Suprapubic skin (tissue), 4 donors: ENCODE results near the gene YARS1. TPM values are rescaled to one million over a fixed set of nuclear protein-coding genes. Genes with fewer than 3 reads are reported as not detected.

Experiments
- DNase-seq, 2 donors: peaks; one replicate each; pipeline ENCODE4 v3.0.0-alpha.2; 2019; ENCODE audit warnings: low spot score in 2 of 2
- H3K27ac ChIP-seq: fragments of 200-600 bp; sonication (generic); one replicate; pipeline ENCODE4 v1.5.1; 2019
- H3K27me3 ChIP-seq: fragments of 200-600 bp; sonication (generic); one replicate; pipeline ENCODE4 v1.5.1; 2019
- H3K36me3 ChIP-seq: fragments of 200-600 bp; sonication (generic); one replicate; pipeline ENCODE4 v1.5.1; 2019
- H3K4me1 ChIP-seq: fragments of 200-600 bp; sonication (generic); one replicate; pipeline ENCODE4 v1.5.1; 2019
- H3K4me3 ChIP-seq: fragments of 200-600 bp; sonication (generic); one replicate; pipeline ENCODE4 v1.5.1; 2019; ENCODE audit warnings: mild to moderate bottlenecking
- H3K9me3 ChIP-seq: fragments of 200-600 bp; sonication (generic); one replicate; pipeline ENCODE4 v1.5.1; 2019
- CTCF ChIP-seq, 2 donors: fragments of 200-600 bp in 1 of 2; fragments of 450-650 bp in 1 of 2; sonication (generic) in 1 of 2; IDR thresholded peaks; one replicate each; pipeline ENCODE4 v1.5.1; 2016 to 2019; ENCODE audit warnings: antibody characterized with exemption in 2 of 2, mild to moderate bottlenecking in 1 of 2, moderate library complexity in 1 of 2
- EP300 ChIP-seq: sonication (generic); formaldehyde crosslinking; IDR thresholded peaks from one replicate; pipeline ENCODE4 v1.6.1; 2017; ENCODE audit warnings: antibody characterized with exemption
- POLR2A ChIP-seq, 2 donors: fragments of 450-650 bp; IDR thresholded peaks; one replicate each; pipeline ENCODE4 v1.6.1; 2017; ENCODE audit warnings: antibody characterized with exemption in 2 of 2, mild to moderate bottlenecking in 2 of 2, moderate library complexity in 2 of 2
- POLR2AphosphoS5 ChIP-seq, 3 donors: sonication (generic); formaldehyde crosslinking; IDR thresholded peaks; one replicate each; pipeline ENCODE4 v1.6.1; 2017; ENCODE audit warnings: antibody characterized with exemption in 3 of 3
- WGBS: methylation state at CpG from one replicate; pipeline ENCODE4 v1.1.5; 2018; 5-methylcytosine and 5-hydroxymethylcytosine counted together
- total RNA-seq, 4 donors: library from RNA; depleted of rRNA; stranded (reverse); fragments of >200 nt; gene quantifications; one replicate each; pipeline ENCODE4 v1.1.0, GENCODE V29; 2016

YARS1 gene
- total RNA-seq, 4 donors from 2014 or later, result 47.1 to 68.1 (median 50.7) TPM

DNA sequence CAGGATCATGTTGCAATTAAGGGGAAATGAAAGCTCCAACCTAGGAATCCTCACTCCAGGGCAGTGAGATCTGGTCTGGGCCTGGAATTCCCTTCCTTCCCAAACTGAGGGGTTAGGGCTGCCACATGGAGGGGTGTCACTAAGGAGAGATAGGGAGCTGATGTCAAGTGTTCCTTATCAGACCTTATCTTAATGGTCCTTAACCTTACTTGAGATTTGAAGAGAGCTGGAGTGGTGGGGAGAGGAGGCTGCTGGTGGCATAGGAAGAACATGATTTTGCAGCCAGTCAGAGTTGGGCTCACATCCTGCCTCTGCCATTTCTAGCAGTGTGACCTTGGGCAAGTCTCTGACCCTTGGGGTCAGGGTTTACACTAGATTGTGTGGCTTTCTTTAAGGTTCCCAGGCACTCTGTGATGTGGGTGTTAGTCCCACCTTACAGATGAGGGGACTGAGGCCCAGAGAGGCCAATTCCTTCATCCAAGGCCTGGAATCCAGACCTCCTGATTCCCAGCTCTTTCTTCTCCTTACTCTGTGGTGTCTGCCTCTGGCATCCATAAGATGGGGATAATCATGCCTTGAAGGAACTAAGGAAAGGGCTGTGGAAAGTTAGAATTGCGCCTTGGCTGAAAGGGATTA is 58.2 kb downstream of the YARS1 start:
- H3K4me3 ChIP-seq, result peak overlapping the region; percentile 28
- H3K36me3 ChIP-seq, result no peaks in the 10 kb centered on the region
- no peaks in the 10 kb centered on the region for H3K27me3 ChIP-seq
- TF ChIP-seq POLR2AphosphoS5 (IDR thresholded peaks at IDR 0.05) (no peak), EP300 (no peak), POLR2A (IDR thresholded peaks at IDR 0.05) (no peak), CTCF (IDR thresholded peaks at IDR 0.05) (no peak)
- DNase-seq, result no peak
- peak overlapping the region; percentile 96 for H3K27ac ChIP-seq
- H3K4me1 ChIP-seq, result peaks cover 88% of the 10 kb centered on the region
- 47% methylated on average over 1 of the region's 1 CpG for WGBS
- no peaks in the 10 kb centered on the region for H3K9me3 ChIP-seq

DNA sequence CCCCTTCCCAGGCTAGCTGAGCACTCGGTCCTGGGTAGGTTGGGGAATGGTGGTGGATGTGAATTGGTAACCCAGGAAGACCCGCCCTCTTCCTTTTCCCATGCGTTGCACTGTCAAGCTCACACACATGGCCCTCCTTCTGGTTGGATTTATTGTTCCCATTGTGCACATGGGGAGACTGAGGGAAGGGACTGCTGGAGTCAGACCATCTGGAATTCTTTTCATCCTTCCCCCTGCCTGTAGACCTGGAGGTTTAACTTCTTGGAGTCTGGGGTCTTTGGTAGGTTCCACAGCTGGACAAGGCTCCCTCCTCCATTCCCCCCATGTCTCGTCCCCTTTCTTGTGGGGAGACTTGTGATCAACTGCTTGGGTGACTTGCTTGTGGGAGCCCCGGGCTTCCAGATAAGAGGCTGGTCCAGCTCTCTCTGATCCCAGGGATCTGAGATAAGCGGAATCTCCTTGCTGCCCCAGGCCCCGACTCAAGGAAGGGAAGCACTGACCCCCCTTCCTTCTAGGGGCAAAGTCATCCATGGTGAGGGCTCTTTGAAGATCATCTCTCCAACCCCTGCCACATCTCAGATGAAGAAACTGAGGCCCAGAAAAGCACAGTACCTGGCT is 58.9 kb downstream of the YARS1 start:
- no peaks in the 10 kb centered on the region for H3K9me3 ChIP-seq
- no peak for DNase-seq
- H3K4me3 ChIP-seq, result no peak overlapping the region
- TF ChIP-seq EP300 (no peak), POLR2AphosphoS5 (IDR thresholded peaks at IDR 0.05) (no peak), POLR2A (IDR thresholded peaks at IDR 0.05) (no peak), CTCF (IDR thresholded peaks at IDR 0.05) (no peak)
- peak overlapping the region; percentile 96 for H3K27ac ChIP-seq
- no peaks in the 10 kb centered on the region for H3K36me3 ChIP-seq
- 63% methylated on average over 7 of the region's 7 CpGs for WGBS
- H3K4me1 ChIP-seq, result peaks cover 87% of the 10 kb centered on the region
- H3K27me3 ChIP-seq, result no peaks in the 10 kb centered on the region

DNA sequence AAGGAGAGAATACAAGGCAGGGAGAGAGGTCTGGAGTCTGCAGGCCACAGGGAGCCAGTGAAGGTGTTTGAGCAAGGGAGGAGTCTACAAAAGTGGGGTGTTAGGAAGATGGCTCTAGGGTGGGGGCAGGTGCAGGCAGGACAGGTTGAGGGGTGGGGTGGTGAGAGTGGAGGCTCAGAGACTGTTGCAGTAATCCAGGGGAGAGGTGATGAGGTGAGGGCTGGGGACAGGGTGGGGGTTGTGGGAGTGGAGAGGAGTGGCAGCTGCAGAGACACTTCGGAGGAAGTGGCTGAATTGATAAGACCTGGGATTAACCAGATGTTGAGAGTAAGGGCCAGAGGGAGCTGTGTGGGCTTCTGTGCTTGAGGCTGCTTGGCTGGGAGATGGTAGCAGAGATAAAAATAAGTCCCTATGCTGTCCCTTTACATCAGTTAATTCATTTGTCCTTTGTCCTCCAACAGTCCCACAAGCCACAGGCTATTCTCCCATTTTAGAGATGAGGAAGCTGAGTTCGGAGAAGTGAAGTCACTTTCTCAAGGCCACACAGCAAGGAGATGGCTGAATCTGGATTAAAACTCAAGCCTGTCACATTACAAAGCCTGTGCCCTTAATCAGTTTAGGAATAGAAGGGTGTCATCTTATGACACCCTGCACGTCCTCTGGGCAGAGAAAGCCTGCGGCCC is 59.8 kb downstream of the YARS1 start:
- Histone ChIP-seq H3K27ac (peak overlapping the region; percentile 96), H3K36me3 (no peaks in the 10 kb centered on the region), H3K27me3 (no peaks in the 10 kb centered on the region), H3K4me1 (peaks cover 84% of the 10 kb centered on the region), H3K4me3 (peak overlapping the region; percentile 0), H3K9me3 (no peaks in the 10 kb centered on the region)
- DNase-seq, result no peak
- WGBS, result 50% methylated on average over 4 of the region's 4 CpGs
- no peak for TF ChIP-seq EP300
- no peak for TF ChIP-seq CTCF (IDR thresholded peaks at IDR 0.05)
- no peak for TF ChIP-seq POLR2AphosphoS5 (IDR thresholded peaks at IDR 0.05)
- TF ChIP-seq POLR2A (IDR thresholded peaks at IDR 0.05), result no peak

DNA sequence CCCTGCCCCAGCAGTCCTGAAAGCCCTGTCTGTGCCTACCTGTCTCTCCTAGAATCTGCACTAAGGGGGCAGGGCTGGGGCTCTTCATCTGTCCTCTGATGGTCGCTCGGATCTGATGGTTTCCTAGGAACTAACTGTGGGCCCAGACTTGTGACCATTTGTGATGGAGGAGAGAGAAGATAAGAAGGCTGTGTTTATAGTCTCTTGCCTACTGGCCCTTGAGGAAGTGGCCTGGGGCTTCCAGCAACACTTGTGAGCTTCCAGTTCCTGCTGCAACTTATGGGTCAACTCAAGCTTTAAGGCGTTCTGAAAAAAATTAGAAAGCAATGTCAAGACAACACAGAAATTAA is 61.4 kb downstream of the YARS1 start:
- 30% methylated on average over 3 of the region's 3 CpGs for WGBS
- no peaks in the 10 kb centered on the region for H3K27me3 ChIP-seq
- peaks cover 77% of the 10 kb centered on the region for H3K4me1 ChIP-seq
- peak overlapping the region; percentile 96 for H3K27ac ChIP-seq
- H3K9me3 ChIP-seq, result no peaks in the 10 kb centered on the region
- TF ChIP-seq POLR2A (IDR thresholded peaks at IDR 0.05), result no peak
- TF ChIP-seq CTCF (IDR thresholded peaks at IDR 0.05), result no peak
- TF ChIP-seq EP300, result no peak
- peak overlapping the region; percentile 80 for H3K4me3 ChIP-seq
- DNase-seq, result no peak
- no peaks in the 10 kb centered on the region for H3K36me3 ChIP-seq

GRCh38 chr1:32755098-32755809 is 61.9 kb downstream of the YARS1 start:
- Histone ChIP-seq H3K4me3 (peak overlapping the region; percentile 80), H3K27me3 (no peaks in the 10 kb centered on the region), H3K9me3 (no peaks in the 10 kb centered on the region), H3K4me1 (peaks cover 72% of the 10 kb centered on the region), H3K36me3 (no peaks in the 10 kb centered on the region), H3K27ac (peak overlapping the region; percentile 96)
- 36% methylated on average over 7 of the region's 10 CpGs for WGBS
- TF ChIP-seq POLR2A (IDR thresholded peaks at IDR 0.05) (no peak), CTCF (IDR thresholded peaks at IDR 0.05) (no peak), POLR2AphosphoS5 (IDR thresholded peaks at IDR 0.05) (no peak)
- DNase-seq, result no peak
